H1 (cell line): ENCODE measurements around the gene TMCC1.

ENCODE experiments used
- CREB1 ChIP-seq: IDR thresholded peaks from 2 replicates; pipeline ENCODE4 v1.6.1; 2012; ENCODE audit warnings: inconsistent platforms
- EZH2 ChIP-seq: fragments of 200-600 bp; sonication (generic); IDR thresholded peaks from 2 replicates; pipeline ENCODE4 v1.7.1; 2012; ENCODE audit warnings: low read depth, mild to moderate bottlenecking, moderate library complexity, low read length, inconsistent platforms; ENCODE audit not compliant: severe bottlenecking
- GABPA ChIP-seq: IDR thresholded peaks from 2 replicates; pipeline ENCODE4 v1.6.1; 2011; ENCODE audit warnings: mild to moderate bottlenecking, low read length, moderate library complexity, borderline replicate concordance; ENCODE audit not compliant: insufficient read depth
- JUN ChIP-seq: IDR thresholded peaks from 2 replicates; pipeline ENCODE4 v1.6.1; 2011; ENCODE audit warnings: low read depth, mild to moderate bottlenecking, improper control_type of control experiment, low read length
- MAX ChIP-seq: IDR thresholded peaks from 2 replicates; pipeline ENCODE4 v1.6.1; 2012; ENCODE audit warnings: inconsistent platforms
- POLR2A ChIP-seq, 2 experiments: IDR thresholded peaks; 1 replicate in 1 of 2; 2 replicates in 1 of 2; pipeline ENCODE4 v1.6.1; 2011; ENCODE audit warnings: low read depth in 2 of 2, low read length in 2 of 2, mild to moderate bottlenecking in 2 of 2; ENCODE audit errors: control extremely low read depth in 1 of 2
- RAD21 ChIP-seq, 2 experiments: IDR thresholded peaks in 1 of 2; conservative IDR thresholded peaks in 1 of 2; 2 replicates each; pipeline ENCODE4 v1.6.1; 2011; ENCODE audit warnings: low read depth in 2 of 2, low read length in 2 of 2, improper control_type of control experiment in 1 of 2, inconsistent platforms in 1 of 2, mild to moderate bottlenecking in 1 of 2, moderate library complexity in 1 of 2
- RNF2 ChIP-seq: fragments of 200-900, 300-1000 bp; sonication (generic); IDR thresholded peaks from 2 replicates; pipeline ENCODE4 v1.7.1; 2016; ENCODE audit warnings: borderline replicate concordance, low read depth, mild to moderate bottlenecking, antibody characterized with exemption, low read length; ENCODE audit not compliant: poor library complexity, severe bottlenecking; ENCODE audit errors: missing control alignments
- SP1 ChIP-seq: IDR thresholded peaks from 2 replicates; pipeline ENCODE4 v1.6.1; 2011; ENCODE audit warnings: low read depth, low read length
- TAF1 ChIP-seq: IDR thresholded peaks from 2 replicates; pipeline ENCODE4 v1.6.1; 2011; ENCODE audit warnings: mild to moderate bottlenecking, low read depth, low read length
- YY1 ChIP-seq: IDR thresholded peaks from 2 replicates; pipeline ENCODE4 v1.6.1; 2011; ENCODE audit warnings: low read depth, mild to moderate bottlenecking, low read length
- ZNF274 ChIP-seq: IDR thresholded peaks from 2 replicates; pipeline ENCODE4 v1.7.0; 2012; ENCODE audit warnings: low read length, borderline replicate concordance; ENCODE audit errors: extremely low read depth
- TF ChIP-seq, protein P1 (sequence below), 3 experiments: IDR thresholded peaks; 1 replicate in 2 of 3; 2 replicates in 1 of 3; pipeline versions ENCODE4 v1.5.1 to v1.6.1; 2011; ENCODE audit warnings: low read length in 3 of 3, mild to moderate bottlenecking in 3 of 3, inconsistent platforms in 2 of 3, low read depth in 1 of 3, moderate library complexity in 1 of 3; ENCODE audit not compliant: insufficient read depth in 1 of 3; ENCODE audit errors: control extremely low read depth in 1 of 3

GRCh38 chr3:129838086-129838485, 55.4 kb downstream of the TMCC1 start:
- no peak for TF ChIP-seq POLR2A (IDR thresholded peaks at IDR 0.05; ENCODE audit: control extremely low read depth in 1 of 2, low read depth in 2 of 2, low read length in 2 of 2)
- TF ChIP-seq, protein P1, sequence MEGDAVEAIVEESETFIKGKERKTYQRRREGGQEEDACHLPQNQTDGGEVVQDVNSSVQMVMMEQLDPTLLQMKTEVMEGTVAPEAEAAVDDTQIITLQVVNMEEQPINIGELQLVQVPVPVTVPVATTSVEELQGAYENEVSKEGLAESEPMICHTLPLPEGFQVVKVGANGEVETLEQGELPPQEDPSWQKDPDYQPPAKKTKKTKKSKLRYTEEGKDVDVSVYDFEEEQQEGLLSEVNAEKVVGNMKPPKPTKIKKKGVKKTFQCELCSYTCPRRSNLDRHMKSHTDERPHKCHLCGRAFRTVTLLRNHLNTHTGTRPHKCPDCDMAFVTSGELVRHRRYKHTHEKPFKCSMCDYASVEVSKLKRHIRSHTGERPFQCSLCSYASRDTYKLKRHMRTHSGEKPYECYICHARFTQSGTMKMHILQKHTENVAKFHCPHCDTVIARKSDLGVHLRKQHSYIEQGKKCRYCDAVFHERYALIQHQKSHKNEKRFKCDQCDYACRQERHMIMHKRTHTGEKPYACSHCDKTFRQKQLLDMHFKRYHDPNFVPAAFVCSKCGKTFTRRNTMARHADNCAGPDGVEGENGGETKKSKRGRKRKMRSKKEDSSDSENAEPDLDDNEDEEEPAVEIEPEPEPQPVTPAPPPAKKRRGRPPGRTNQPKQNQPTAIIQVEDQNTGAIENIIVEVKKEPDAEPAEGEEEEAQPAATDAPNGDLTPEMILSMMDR (IDR thresholded peaks at IDR 0.05; ENCODE audit: control extremely low read depth in 1 of 3, insufficient read depth in 1 of 3, low read depth in 1 of 3, low read length in 3 of 3): no peak
- no peak for TF ChIP-seq RNF2
- no peak for TF ChIP-seq MAX
- no peak for TF ChIP-seq TAF1
- TF ChIP-seq SP1: no peak
- no peak for TF ChIP-seq ZNF274
- TF ChIP-seq RAD21 (IDR thresholded peaks at IDR 0.05 in 1 of 2, conservative IDR thresholded peaks at IDR 0.05 in 1 of 2; ENCODE audit: low read depth in 2 of 2, low read length in 2 of 2): no peak
- TF ChIP-seq EZH2: no peak
- TF ChIP-seq CREB1: no peak
- no peak for TF ChIP-seq GABPA
- no peak for TF ChIP-seq YY1
- no peak for TF ChIP-seq JUN
